AG09319 (cell line): Measurements from ENCODE around the gene PCGF5.

Experiments used
- DNase-seq: peaks from one replicate; pipeline ENCODE4 v3.0.0-alpha.2; 2010; ENCODE audit warnings: low read depth; ENCODE audit errors: extremely low read depth
- CTCF ChIP-seq: IDR thresholded peaks from 2 replicates; pipeline ENCODE4 v1.5.1; 2011; ENCODE audit warnings: low read depth, mild to moderate bottlenecking, inconsistent platforms, low read length, moderate library complexity

Gene PCGF5

GRCh38 chr10:91229683-91230082, 9.2 kb downstream of the PCGF5 start:
- DNase-seq: no peak
- no peak for TF ChIP-seq CTCF

- TF ChIP-seq CTCF: no peak
- DNase-seq: no peak
Measured at GRCh38 chr10:91238191-91238590, 17.7 kb downstream of the PCGF5 start.

- TF ChIP-seq CTCF: no peak
- DNase-seq: no peak
Measured at GRCh38 chr10:91239789-91240188, 19.3 kb downstream of the PCGF5 start.

- TF ChIP-seq CTCF: no peak
- no peak for DNase-seq
Measured at GRCh38 chr10:91242940-91243339, 22.5 kb downstream of the PCGF5 start.

- no peak for TF ChIP-seq CTCF
- no peak for DNase-seq
Measured at GRCh38 chr10:91247360-91248111, 27.1 kb downstream of the PCGF5 start.

GRCh38 chr10:91249700-91250099, 29.2 kb downstream of the PCGF5 start:
- no peak for TF ChIP-seq CTCF
- DNase-seq: no peak

- TF ChIP-seq CTCF: no peak
- no peak for DNase-seq
Measured at GRCh38 chr10:91250341-91250740, 29.9 kb downstream of the PCGF5 start.
